GM12864 (cell line): ENCODE results near the gene C10orf143.

Source experiments
- DNase-seq: peaks from one replicate; pipeline ENCODE4 v3.0.0-alpha.2; 2011; ENCODE audit warnings: low read depth
- H3K4me3 ChIP-seq: 2 replicates; pipeline ENCODE4 v1.5.1; 2011; ENCODE audit warnings: mild to moderate bottlenecking, low read depth, low read length, control low read depth
- CTCF ChIP-seq: IDR thresholded peaks from 2 replicates; pipeline ENCODE4 v1.5.1; 2011; ENCODE audit warnings: low read depth, mild to moderate bottlenecking, moderate library complexity, low read length, control low read depth, inconsistent platforms; ENCODE audit errors: missing control alignments

Gene C10orf143

GRCh38 chr10:130066743-130067142, 43.9 kb downstream of the C10orf143 start:
- TF ChIP-seq CTCF, result no peak
- no peak for DNase-seq
- H3K4me3 ChIP-seq, result no peak overlapping the region

- no peak for DNase-seq
- TF ChIP-seq CTCF, result no peak
- no peak overlapping the region for H3K4me3 ChIP-seq
Observed at GRCh38 chr10:130065251-130065650, 45.4 kb downstream of the C10orf143 start.

GRCh38 chr10:130064783-130065182, 45.8 kb downstream of the C10orf143 start:
- DNase-seq, result no peak
- TF ChIP-seq CTCF, result no peak

GRCh38 chr10:130062976-130063375, 47.7 kb downstream of the C10orf143 start:
- no peak for TF ChIP-seq CTCF
- H3K4me3 ChIP-seq, result no peak overlapping the region
- no peak for DNase-seq

More at GRCh38 chr10:130064783-130065182, 45.8 kb downstream of the C10orf143 start:
- H3K4me3 ChIP-seq, result no peak overlapping the region

GRCh38 chr10:130062201-130062600, 48.4 kb downstream of the C10orf143 start:
- no peak for DNase-seq
- H3K4me3 ChIP-seq, result no peak overlapping the region
- no peak for TF ChIP-seq CTCF

GRCh38 chr10:130061760-130062159, 48.9 kb downstream of the C10orf143 start:
- no peak overlapping the region for H3K4me3 ChIP-seq
- DNase-seq, result no peak
- TF ChIP-seq CTCF, result no peak

- DNase-seq, result no peak
- H3K4me3 ChIP-seq, result no peak overlapping the region
- TF ChIP-seq CTCF, result no peak
Observed at GRCh38 chr10:130054021-130054420, 56.6 kb downstream of the C10orf143 start.
